OCI-LY3 (cell line): ENCODE measurements around the gene CACNA1A.

Source experiments
- CTCF ChIP-seq: fragments of 200-600, 300-600 bp; sonication (generic); IDR thresholded peaks from 2 replicates; pipeline ENCODE4 v1.5.1; 2014; ENCODE audit warnings: antibody characterized with exemption, low read length, low read depth
- EZH2phosphoT487 ChIP-seq: fragments of 200-600 bp; shearing (Covaris generic); IDR thresholded peaks from 2 replicates; pipeline ENCODE4 v1.6.1; 2018; ENCODE audit warnings: antibody characterized with exemption, mixed run types, low read depth

GRCh38 chr19:13225973-13226865 is 280.1 kb downstream of the CACNA1A start:
- no peak for TF ChIP-seq CTCF
- no peak for TF ChIP-seq EZH2phosphoT487
